ENCODE measurements around the gene GIMAP1.
A peak's percentile ranks its signal among the peaks of the same experiment; 100 is the strongest.

Gene GIMAP1

DNA sequence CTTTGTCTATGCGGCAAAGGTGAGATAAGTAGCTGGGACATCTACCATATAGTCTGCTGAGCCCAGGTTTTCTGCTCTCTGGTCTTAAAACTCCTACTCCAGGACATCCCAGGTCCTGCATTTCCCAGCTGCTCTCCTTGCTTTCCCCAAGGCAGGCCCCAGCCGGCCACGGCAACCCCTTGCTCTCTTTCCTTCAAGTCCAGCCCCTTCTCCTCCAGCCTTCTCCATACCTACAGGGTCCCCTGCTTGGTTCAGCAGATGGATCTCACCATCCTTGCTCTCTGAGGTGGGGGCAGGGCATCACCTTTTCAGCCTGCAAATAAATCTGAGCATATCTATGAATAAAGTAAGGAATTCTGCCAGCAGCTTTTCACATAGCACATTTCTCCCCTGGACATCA lies 29.5 kb downstream of the GIMAP1 start:
- no peak for DNase-seq (ENCODE audit: low read depth in 1 of 2, low spot score in 1 of 2)

DNA sequence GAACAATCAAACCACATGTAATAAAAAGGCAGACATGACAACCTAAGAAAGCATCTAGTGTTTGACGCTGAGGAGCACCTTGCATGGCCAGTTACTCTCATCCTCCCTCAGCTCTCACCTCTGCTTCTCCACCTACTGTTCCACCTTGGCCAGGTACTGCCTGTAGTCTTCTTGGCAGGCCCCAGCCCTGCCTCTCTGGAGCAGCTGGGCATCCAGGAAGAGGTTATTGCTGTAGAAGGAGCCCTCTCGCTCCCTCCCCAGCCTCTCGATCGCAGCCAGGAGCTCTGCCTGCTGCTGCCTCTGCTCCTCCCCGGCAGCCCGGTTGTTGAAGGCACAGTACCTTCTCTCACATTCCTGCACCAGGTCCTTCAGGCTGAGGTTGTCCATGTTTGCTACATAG lies 30.5 kb downstream of the GIMAP1 start:
- DNase-seq (ENCODE audit: low read depth in 1 of 2, low spot score in 1 of 2): no peak

DNA sequence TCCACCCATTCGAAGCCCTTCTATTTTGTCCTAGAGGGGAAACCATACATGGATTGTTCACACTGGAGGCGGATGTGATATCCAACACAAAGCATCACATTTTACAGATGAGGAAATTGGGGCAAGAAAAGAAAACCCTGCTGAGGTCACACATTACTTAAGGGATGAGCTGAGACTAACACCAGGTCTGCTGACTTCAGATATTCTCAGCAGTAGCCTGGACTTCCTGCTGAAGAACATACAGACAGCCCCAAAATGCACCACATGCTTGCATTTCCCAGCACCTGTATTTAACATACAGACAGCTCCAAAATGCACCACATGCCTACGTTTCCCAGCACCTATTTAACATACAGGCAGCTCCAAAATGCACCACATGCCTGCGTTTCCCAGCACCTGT lies 32.0 kb downstream of the GIMAP1 start:
- no peak for DNase-seq (ENCODE audit: low read depth in 1 of 2, low spot score in 1 of 2)

DNA sequence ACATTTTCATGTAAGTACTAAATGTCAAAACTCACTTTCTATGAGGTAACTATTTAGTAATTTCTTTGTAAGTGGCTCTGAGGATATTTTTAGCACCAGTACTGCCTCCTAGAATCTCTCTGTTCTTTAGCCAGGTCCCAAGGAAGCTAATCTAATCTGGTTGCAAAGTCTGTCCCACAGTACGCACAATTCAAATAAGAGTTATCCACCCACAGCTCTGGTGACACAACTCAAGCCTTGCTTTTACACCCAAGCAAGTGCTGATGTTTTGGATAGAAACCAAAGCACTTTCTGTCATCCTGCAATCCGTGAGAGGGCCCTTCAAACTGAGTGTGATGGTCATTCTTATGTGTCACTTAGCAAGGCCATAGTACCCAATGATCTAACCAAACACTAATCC lies 35.3 kb downstream of the GIMAP1 start:
- DNase-seq (ENCODE audit: low read depth in 1 of 2, low spot score in 1 of 2): no peak

DNA sequence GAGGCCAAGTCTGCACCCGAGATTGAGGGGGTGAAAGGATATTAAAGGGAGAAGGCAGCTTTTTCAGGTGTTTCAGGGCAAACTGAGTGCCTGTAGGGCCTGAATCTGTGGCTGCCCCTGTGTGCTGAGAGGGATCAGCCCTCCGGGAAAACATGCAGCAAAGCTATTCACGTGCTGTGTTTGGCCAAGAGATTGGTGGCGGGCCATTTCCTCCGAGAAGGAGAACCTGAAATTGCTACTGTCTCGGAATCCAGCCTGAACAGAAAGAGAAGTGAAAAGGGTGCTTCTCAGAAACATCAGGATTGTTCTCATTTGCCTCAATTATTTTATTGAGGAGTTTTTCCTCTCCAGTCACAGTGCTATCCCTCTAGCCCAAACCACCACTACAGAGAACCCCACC lies 36.8 kb downstream of the GIMAP1 start:
- DNase-seq (ENCODE audit: low read depth in 1 of 2, low spot score in 1 of 2): no peak

DNA sequence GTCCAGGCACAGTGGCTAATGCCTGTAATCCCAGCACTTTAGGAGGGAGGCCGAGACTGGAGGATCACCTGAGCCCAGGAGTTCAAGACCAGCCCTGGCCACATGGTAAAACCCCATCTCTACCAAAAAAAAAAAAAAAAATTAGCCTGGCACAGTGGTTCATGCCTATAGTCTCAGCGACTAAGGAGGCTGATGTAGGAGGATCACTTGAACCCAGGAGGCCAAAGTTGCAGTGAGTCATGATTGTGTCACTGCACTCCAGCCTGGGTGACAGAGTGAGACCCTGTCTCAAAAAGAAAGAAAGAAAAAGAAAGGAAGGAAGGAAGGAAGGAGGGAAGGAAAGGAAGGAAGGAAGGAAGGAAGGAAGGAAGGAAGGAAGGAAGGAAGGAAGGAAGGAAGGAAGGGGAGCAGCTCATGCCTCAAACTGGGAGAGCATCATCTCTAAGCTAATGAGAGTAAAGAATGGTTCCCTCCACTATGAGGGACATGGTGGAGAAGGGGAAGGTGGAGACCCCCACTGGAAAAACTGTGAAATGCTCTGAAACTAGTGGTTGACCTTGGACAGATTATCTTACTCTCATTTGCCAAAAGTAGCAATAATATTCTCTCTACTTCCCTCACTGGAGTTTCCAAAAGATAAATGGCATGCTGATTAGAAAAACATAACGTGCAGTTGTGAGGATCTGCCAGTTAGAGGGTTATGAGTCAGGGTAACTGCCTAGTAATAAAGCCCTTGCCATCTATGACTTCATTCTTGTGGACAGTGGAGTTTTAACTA lies 37.6 kb downstream of the GIMAP1 start:
- DNase-seq (ENCODE audit: low read depth in 1 of 2, low spot score in 1 of 2): no peak

DNA sequence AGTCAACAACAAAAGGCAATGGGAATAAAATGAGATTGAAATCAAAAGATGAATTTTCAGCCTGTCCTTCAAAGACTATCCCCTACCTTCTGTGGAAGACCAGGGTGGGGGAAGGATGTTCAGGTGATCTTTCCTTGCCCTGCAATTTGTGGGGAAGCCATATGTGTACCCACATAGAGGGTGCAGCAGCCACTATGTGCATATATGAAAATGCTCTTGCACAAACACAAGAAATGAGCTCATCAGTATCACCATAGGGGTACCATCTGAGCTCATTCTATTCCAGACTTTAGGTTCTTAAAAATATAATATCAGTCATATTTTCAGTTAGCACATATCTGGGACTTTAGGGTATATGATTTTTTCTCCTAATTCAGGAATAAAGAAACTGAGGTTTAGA lies 38.5 kb downstream of the GIMAP1 start:
- DNase-seq (ENCODE audit: low read depth in 1 of 2, low spot score in 1 of 2): no peak

DNA sequence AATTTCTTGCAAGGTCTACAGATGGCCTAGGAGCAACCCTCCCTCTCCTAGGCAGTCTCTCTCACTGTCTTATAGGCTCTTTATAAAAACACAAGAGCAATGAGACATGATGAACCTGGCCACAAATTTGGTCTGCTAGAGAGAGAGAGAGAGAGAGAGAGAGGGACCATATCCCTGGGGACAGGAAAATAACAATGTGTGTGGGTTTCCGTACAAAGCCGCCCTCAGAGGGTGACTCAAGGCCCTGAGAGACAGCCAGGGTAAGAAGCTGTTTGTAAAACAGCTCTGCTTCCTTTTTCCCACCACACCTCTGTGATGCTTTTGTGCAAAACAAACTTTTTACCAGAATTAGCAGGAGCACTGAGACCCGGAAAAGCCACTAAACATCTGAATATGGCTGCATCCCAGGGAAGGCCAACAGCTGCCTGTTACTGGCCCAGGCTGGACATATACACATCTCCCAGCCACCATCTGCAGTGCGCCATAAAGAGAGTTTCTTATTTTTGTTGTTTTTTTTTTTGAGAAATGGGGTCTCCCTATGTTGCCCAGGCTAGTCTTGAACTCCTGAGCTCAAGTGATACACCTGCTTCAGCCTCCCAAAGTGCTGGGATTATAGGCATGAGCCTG lies 39.2 kb downstream of the GIMAP1 start:
- DNase-seq (ENCODE audit: low read depth in 1 of 2, low spot score in 1 of 2): peak; percentile 44 to 50

DNA sequence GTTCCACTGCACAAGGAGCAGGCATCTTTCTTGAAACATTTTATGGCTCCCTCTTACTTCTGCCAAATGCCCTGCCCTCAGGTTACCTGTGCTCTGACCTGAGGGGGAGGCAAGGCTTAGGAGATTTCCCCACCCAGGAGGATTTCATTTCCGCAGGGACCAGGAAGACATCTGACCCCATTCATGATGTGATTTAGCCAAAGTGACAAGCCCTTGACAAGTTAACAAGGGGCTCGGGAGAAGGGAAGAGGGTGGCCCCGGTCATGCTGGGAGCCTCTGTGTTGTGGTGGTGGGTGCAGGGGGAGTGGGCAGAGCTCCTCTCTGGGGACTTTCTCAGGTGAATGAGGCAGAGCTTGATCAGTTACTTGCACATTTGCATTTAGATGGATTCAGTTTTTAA lies 39.8 kb downstream of the GIMAP1 start:
- no peak for DNase-seq (ENCODE audit: low read depth in 1 of 2, low spot score in 1 of 2)

DNA sequence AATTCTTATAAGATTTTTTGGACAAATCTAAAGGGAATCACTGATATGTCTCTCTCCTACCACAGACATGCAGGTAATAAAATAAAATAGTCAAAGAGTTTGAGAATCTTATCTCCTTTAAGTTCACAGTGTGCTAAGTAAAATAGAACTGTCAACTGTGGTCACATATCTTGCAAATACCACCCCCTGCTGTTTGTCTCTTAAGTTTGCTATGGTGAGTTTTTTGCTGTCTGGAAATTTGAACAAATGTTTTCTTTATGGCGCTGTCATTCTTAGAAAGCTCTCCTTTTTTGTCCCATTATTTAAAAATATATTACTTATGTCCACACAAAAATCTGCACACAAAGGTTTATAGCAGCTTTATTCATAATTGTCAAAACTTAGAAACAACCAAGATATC lies 40.4 kb downstream of the GIMAP1 start:
- no peak for DNase-seq (ENCODE audit: low read depth in 1 of 2, low spot score in 1 of 2)

DNA sequence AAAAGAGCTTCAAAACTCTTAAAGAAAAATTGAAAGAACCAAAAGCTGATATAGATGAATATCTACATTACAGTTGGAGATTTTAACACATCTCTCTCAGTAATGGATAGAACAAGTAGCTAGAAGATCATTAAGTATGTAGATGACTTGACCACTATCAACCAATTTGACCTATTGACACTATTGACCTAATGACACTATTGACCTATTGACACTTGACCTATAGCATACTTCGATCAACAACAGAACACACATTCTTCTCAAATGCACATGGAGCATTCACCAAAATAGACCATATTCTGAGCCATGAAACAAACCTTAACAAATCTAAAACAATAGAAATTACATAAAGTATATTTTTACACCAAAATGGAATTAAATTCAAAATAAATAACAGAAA lies 43.1 kb downstream of the GIMAP1 start:
- DNase-seq (ENCODE audit: low read depth in 1 of 2, low spot score in 1 of 2): no peak

DNA sequence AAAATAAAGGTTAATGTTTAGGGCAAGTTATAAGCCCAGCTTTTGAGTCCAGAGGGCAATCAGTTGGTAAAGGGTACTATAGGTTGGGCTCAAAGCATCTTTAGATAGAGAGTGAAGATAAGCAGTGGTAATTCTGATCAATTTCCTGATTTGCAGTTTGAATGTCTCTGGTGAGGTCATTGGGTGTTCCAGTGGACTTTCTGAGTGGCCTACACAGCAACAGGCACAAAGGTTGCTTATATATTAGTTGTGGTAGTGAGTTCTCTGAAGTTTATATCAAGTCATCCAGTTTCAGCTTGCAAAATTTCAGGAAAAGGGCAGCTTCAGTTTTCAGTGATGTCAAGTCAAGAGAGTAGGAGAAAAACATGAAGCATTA lies 49.9 kb downstream of the GIMAP1 start:
- no peak for DNase-seq (ENCODE audit: low read depth in 1 of 2, low spot score in 1 of 2)

DNA sequence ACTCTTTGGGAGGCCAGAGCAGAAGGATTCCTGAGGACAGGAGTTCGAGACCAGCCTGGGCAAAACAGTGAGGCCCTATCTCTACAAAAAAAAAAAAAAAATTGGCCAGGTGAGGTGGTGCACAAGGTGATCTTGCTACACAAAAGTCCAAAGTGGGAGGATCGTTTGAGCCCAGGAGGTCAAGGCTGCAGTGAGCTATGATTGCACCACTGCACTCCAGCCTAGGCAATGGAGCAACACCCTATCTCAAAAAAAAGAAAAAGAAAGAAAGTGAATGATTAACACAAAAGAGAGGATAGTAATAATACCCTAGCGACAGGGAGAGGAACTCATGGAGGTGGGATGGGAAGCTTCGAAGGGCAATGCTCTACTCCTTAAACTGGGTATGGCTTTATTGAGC lies 53.4 kb downstream of the GIMAP1 start:
- DNase-seq (ENCODE audit: low read depth in 1 of 2, low spot score in 1 of 2): no peak

Measured in activated T-helper 1 cell treated with anti-CD3 and anti-CD28 coated beads, Interleukin-2, amount 50 U/mL, for 16 hours (primary cell).